MCF 10A (cell line): ENCODE measurements around the gene TMEM119. TPM values are rescaled to one million over a fixed set of nuclear protein-coding genes. Genes with fewer than 3 reads are reported as not detected.

Experiments used
- BruUV-seq: library from RNA; stranded (reverse); fragments of 400-500 nt; replicated peaks from 2 replicates; lab custom pipeline; 2021; lab: Mats Ljungman, UMichigan
- CTCF ChIA-PET: fragments of 300-600 bp; sonication (Branson Sonifier 250); formaldehyde crosslinking; extraction: SDS; loops from one replicate; lab custom pipeline; 2021; ENCODE audit warnings: antibody characterized with exemption, inconsistent platforms; lab: Yijun Ruan, JAX
- POLR2A ChIA-PET: fragments of 300-600, 350-650 bp; sonication (Branson Sonifier 250); formaldehyde crosslinking; extraction: SDS; loops from one replicate; lab custom pipeline; 2020; ENCODE audit warnings: antibody characterized with exemption, inconsistent platforms; lab: Yijun Ruan, JAX
- DNase-seq: peaks from one replicate; pipeline ENCODE4 v3.0.0-alpha.2; 2018; ENCODE audit not compliant: unreplicated experiment
- H3K27ac Mint-ChIP-seq: one replicate; pipeline ENCODE4 v1.8.0; 2022; ENCODE audit warnings: mild to moderate bottlenecking, low read depth, mixed read lengths; ENCODE audit not compliant: unreplicated experiment
- H3K27me3 Mint-ChIP-seq: one replicate; pipeline ENCODE4 v1.8.0; 2022; ENCODE audit warnings: mixed read lengths; ENCODE audit not compliant: insufficient read depth, unreplicated experiment
- H3K36me3 Mint-ChIP-seq: one replicate; pipeline ENCODE4 v1.8.0; 2022; ENCODE audit warnings: mild to moderate bottlenecking, moderate library complexity, mixed read lengths; ENCODE audit not compliant: insufficient read depth, unreplicated experiment
- H3K4me1 Mint-ChIP-seq: one replicate; pipeline ENCODE4 v1.8.0; 2022; ENCODE audit warnings: mixed read lengths; ENCODE audit not compliant: insufficient read depth, unreplicated experiment
- H3K4me3 Mint-ChIP-seq: one replicate; pipeline ENCODE4 v1.8.0; 2022; ENCODE audit warnings: mild to moderate bottlenecking, moderate library complexity, mixed read lengths; ENCODE audit not compliant: unreplicated experiment
- H3K9me3 Mint-ChIP-seq: one replicate; pipeline ENCODE4 v1.8.0; 2022; ENCODE audit warnings: mixed read lengths; ENCODE audit not compliant: unreplicated experiment
- CTCF ChIP-seq: fragments of 200-600 bp; IDR thresholded peaks from one replicate; pipeline ENCODE4 v1.8.0; 2022; ENCODE audit warnings: antibody characterized with exemption, mild to moderate bottlenecking; ENCODE audit not compliant: unreplicated experiment
- intact Hi-C: fragments of 100-400 bp; cut with micrococcal nuclease; formaldehyde crosslinking; loops from 2 replicates; pipeline ENCODE4 v1.14.1; 2022
- total RNA-seq: library from RNA; stranded (reverse); gene quantifications from 2 replicates; pipeline ENCODE4 v1.2.3, GENCODE V29; 2022

Gene TMEM119
- total RNA-seq, 1 experiment from 2014 or later: not detected

- no peak overlapping the region for H3K27ac Mint-ChIP-seq
- H3K4me3 Mint-ChIP-seq: no peak overlapping the region
- no peaks in the 10 kb centered on the region for H3K9me3 Mint-ChIP-seq
- BruUV-seq: no TSS peak
- TF ChIP-seq CTCF: no peak
- no peaks in the 10 kb centered on the region for H3K36me3 Mint-ChIP-seq
- intact Hi-C loops: loop anchor here (5.0 kb wide), 1 partner anchor 97 kb away; the partner anchor contains the start of gene FICD
- H3K4me1 Mint-ChIP-seq: peaks cover 6% of the 10 kb centered on the region
- no peaks in the 10 kb centered on the region for H3K27me3 Mint-ChIP-seq
- no peak for DNase-seq
- ChIA-PET POLR2A (interaction anchor here (8.4 kb wide), 1 partner anchor 51 kb away, joined by 105 read pairs; the partner anchor contains the start of genes ISCU and SART3), CTCF (interaction anchor here (5.2 to 7.6 kb wide), 2 partner anchors 23 to 48 kb away, joined by 52 to 274 read pairs; partner anchors contain the start of genes ISCU, SART3 and SELPLG)
Observed at GRCh38 chr12:108614639-108615038, 16.8 kb upstream of the TMEM119 start.

- Mint-ChIP-seq H3K4me1 (peaks cover 6% of the 10 kb centered on the region), H3K36me3 (no peaks in the 10 kb centered on the region), H3K9me3 (no peaks in the 10 kb centered on the region), H3K27ac (no peak overlapping the region), H3K27me3 (no peaks in the 10 kb centered on the region), H3K4me3 (no peak overlapping the region)
- ChIA-PET POLR2A (interaction anchor here (8.4 kb wide), 1 partner anchor 51 kb away, joined by 105 read pairs; the partner anchor contains the start of genes ISCU and SART3), CTCF (interaction anchor here (0.8 to 1.9 kb wide), 2 partner anchors 50 to 79 kb away, joined by 3 to 11 read pairs; no protein-coding TSS in a partner anchor)
- TF ChIP-seq CTCF: no peak
- DNase-seq: no peak
- intact Hi-C loops: no loop called here
- BruUV-seq: no TSS peak
Observed at GRCh38 chr12:108614041-108614440, 16.2 kb upstream of the TMEM119 start.

DNA sequence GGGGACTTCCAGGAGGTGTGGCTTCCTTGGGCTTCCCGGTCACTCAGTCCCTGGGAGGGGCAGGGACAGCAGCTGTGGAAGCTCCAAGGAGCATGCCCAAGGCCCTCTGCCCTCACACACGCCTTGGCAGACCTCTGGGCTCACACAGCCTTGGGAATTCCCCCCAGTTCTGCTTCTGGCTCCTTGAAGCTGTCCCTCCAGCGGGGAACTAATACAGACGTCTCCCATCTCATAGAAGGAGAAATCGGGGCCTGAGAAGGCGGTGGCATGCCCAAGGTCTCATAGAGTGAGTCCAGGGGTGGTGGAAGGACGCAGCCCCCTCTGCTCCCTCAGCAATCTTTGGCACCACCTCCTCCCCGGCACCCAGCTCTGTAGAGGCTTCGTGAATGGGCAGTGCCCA lies 15.7 kb upstream of the TMEM119 start:
- POLR2A ChIA-PET: interaction anchor here (0.9 to 1.2 kb wide), 2 partner anchors 49 to 51 kb away, joined by 3 to 7 read pairs; partner anchors contain the start of gene ISCU
- DNase-seq: no peak
- H3K4me1 Mint-ChIP-seq: peaks cover 6% of the 10 kb centered on the region
- no peak for TF ChIP-seq CTCF
- no peaks in the 10 kb centered on the region for H3K27me3 Mint-ChIP-seq
- H3K9me3 Mint-ChIP-seq: no peaks in the 10 kb centered on the region
- CTCF ChIA-PET: interaction anchor here (0.8 to 1.9 kb wide), 2 partner anchors 50 to 80 kb away, joined by 3 to 11 read pairs; no protein-coding TSS in a partner anchor
- intact Hi-C loops: no loop called here
- no TSS peak for BruUV-seq
- no peak overlapping the region for H3K4me3 Mint-ChIP-seq
- H3K27ac Mint-ChIP-seq: no peak overlapping the region
- H3K36me3 Mint-ChIP-seq: no peaks in the 10 kb centered on the region

GRCh38 chr12:108612788-108613282 lies 15.0 kb upstream of the TMEM119 start:
- TF ChIP-seq CTCF: no peak
- BruUV-seq: no TSS peak
- Mint-ChIP-seq H3K27ac (no peak overlapping the region), H3K36me3 (no peaks in the 10 kb centered on the region), H3K4me3 (no peak overlapping the region), H3K9me3 (no peaks in the 10 kb centered on the region), H3K27me3 (no peaks in the 10 kb centered on the region), H3K4me1 (peaks cover 6% of the 10 kb centered on the region)
- intact Hi-C loops: no loop called here
- DNase-seq: peak; percentile 37
- CTCF ChIA-PET: interaction anchor here (0.5 to 1.9 kb wide), 8 partner anchors 9 to 1159 kb away, joined by 3 to 11 read pairs (median 3); no protein-coding TSS in a partner anchor
- POLR2A ChIA-PET: interaction anchor here (0.9 to 1.2 kb wide), 2 partner anchors 48 to 51 kb away, joined by 3 to 7 read pairs; partner anchors contain the start of gene ISCU
